ENCODE data around the gene IGF2R.
"Not testable (repeated sequence)": the region's sequence is repeated elsewhere in the genome, so short reads cannot be mapped to it uniquely, and the experiment has no call there.

The IGF2R gene

DNA sequence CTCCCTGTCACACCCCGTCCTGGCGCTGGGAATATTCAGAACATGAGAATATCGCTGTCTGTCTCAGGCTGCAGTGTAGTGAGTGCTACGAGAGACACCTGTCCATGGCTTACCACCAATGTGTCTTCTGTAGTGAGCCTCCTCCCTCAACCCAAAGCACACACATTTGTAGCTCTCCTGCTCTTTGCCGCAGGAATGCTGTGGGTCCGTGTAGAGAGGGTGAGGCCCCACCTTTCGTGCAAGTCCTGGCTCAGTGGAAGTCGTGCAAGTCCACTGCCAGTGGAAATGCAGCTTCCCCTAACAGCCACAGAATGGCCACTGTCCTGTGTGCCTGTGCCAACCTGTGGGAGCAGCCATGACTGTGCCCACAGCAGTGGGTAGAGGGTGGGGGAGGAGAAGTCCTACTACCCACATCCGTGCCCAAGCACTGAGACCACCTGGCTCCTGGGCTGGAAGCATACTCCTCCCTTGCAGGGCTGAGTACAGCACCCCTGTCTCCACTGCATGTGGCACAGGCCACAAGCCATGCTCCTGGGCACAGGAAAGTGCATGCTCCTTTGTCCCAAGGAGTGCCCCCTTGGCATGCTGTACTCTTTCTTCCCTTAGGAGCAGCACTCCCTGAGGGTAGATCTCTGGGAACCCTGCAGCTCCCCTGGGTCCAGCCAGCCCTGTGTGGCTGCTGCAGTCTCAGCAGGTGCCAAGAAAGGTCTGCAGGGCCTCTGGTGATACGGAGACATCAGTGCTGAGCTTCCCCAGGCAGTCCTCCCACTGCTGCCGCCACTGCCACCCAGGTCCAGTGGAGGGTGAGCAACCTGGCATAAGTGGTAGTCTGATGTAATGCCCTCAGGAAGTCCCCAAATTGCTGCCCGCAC, 28.0 kb downstream of the IGF2R start:
- DNase-seq (ENCODE audit: low read depth in 1 of 2, low spot score in 1 of 2), result no peak

DNA sequence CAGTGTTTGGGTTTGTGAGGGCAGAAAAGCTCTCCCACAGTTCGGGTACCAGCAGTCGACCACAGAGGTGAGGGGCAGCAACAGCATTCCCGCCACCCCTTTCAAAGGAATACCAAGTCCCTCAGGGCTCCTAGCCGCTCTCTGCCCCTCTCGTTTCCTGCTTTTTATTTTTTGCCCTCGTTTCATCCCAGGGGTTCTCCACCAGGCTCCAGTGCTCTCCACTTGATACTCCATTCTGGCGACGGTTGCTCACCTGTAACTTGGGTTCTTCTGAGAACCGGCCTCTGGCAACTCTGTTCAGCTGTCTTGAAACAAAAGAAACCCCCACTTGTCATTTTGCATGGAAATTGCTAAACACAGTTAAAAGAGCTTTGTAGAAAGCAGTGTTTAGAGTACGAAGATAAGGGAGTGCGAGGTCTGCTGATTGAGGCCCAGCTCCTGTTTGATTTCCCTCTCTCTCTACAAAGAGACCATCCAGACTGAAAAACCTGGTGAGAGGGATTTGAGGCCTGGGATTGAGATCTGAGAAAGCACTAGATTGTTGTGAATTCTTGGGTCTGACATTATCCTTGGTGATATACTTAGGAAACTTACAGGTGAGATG, 28.7 kb downstream of the IGF2R start:
- no peak for DNase-seq (ENCODE audit: low read depth in 1 of 2, low spot score in 1 of 2)

DNA sequence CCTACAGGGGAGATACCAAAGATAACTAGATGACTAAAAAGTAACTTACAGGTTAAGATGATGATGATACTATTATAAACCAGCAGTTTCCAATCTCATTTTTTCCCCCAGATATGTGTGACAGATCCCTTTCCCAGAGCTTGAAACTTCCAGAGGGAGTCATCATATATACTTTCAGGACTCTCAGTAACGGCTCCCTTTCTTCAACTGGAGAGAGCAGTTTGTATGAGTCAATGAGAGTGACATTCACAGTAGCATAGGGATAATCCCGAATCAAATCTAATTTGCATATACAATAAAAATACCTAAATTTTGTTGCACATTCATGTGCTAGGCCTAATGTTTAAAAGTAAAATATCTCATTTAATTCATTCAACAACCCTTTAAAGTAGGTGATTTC, 29.7 kb downstream of the IGF2R start:
- no peak for DNase-seq (ENCODE audit: low read depth in 1 of 2, low spot score in 1 of 2)

- DNase-seq (ENCODE audit: low read depth in 1 of 2, low spot score in 1 of 2), result no peak
Measured at GRCh38 chr6:159999240-159999671, 30.4 kb downstream of the IGF2R start.

DNA sequence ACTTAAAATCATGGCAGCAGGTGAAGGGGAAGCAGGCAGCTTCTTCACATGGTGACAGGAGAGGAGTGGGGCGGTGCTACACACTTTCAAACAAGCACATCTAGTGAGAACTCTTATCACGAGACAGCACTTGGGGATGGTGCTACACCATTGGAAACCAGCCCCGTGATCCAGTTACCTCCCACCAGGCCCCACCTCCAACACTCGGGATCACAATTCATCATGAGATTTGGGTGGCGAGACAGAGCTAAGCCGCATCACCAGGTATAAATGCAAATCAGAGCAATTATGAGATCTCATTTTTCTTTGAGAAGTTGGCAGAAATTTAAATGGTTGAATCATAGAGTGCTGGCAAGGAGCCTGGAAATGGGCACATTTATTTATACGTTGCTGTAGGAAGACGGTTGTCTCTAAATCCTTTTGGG, 31.4 kb downstream of the IGF2R start:
- DNase-seq (ENCODE audit: low read depth in 1 of 2, low spot score in 1 of 2), result no peak

GRCh38 chr6:160000893-160001427, 32.1 kb downstream of the IGF2R start:
- not testable (repeated sequence) for DNase-seq (ENCODE audit: low read depth in 1 of 2, low spot score in 1 of 2)

DNA sequence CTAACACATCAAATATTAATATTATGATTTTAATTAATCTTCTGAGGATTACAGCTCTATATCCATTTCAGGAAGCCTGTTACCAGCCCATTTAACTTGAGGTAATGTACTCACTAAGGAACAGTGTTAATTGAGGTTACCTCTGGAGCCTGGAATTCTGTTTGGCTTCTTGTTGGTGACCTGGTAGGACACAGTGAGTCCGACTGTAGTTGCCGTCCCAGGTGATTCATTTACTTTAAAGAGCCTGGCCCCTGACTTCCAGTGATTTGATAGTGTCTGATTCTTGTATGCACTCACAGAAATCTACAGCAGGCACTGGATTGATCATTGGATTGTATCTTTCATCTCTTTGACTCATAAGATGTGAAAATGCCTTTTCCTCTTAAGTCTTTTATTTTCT, 34.0 kb downstream of the IGF2R start:
- DNase-seq (ENCODE audit: low read depth in 1 of 2, low spot score in 1 of 2), result no peak

DNA sequence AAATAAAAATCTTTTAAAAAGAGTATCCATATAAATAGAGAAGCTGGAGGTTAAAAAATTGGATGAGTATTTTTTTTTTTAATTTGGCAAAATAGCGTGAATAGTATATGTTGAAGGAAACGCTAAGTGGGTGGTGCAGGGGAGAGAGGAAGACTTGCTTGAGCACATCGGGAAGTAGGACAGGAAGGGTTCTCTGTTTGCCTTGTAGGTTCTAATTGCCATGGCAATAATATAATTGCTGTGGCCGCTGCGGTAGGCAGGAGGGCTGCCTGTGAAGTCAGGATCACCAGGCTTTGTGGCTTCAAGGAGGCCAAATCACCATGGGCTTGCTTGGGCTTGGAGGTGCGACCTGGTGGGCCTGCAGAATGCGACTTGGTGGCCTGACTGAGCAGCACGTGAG, 35.1 kb downstream of the IGF2R start:
- no peak for DNase-seq (ENCODE audit: low read depth in 1 of 2, low spot score in 1 of 2)

DNA sequence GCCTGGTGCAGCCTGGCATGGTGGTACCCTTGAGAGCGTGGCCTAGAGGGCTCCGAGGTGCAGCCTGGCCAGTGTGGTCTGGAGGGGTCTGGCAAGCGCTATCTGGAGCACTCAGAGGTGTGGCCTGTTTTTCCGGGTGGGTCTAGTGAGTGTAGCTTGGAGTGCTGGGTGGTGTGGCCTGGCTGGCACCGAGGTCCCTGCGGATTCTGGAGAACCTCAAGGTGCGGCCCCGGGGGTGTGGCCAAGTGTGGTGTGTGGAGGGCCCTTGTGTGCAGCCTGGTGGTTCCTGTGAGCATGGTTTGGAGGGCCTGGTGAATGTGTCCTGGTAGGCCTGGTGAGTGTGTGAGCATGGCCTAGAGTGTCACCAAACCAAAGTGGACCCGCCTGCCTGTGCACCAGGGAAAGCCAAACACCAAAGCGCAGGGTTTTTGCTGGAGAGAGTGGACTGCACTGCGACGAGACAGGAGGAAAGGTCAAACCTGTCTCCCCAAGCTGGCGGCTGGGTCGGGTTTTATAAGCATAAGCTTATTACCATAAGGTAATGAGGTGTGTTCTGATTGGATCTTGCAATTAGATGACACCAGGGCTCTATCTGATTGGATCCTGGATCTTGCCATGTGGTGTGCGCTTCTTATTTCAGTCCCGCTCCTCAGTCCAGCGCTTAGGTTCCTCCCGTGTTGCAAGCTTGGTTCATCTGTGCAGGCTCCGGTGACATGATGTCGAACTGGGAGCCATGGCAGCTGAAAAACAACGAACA, 35.7 kb downstream of the IGF2R start:
- DNase-seq (ENCODE audit: low read depth in 1 of 2, low spot score in 1 of 2), result no peak

DNA sequence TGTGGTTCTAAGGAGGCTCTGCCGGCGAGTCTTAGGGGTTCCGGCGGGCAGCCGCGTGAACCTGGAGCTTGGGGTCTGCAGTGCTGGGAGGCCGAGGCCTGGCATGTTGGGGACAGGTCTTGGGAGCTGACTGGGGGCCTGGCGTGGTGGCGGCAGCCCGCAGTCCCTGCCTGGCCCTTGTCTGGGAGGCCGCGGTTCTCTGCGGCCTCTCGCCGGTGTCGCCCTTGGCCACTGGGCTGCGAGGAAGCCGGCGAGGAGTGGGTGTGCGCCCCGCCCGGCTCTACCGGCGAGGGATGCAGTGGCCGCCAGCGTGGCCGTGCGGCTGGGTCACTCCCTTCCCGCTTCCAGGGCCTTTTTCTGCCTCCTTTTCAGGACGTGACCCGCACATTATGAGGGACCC, 36.3 kb downstream of the IGF2R start:
- no peak for DNase-seq (ENCODE audit: low read depth in 1 of 2, low spot score in 1 of 2)

DNA sequence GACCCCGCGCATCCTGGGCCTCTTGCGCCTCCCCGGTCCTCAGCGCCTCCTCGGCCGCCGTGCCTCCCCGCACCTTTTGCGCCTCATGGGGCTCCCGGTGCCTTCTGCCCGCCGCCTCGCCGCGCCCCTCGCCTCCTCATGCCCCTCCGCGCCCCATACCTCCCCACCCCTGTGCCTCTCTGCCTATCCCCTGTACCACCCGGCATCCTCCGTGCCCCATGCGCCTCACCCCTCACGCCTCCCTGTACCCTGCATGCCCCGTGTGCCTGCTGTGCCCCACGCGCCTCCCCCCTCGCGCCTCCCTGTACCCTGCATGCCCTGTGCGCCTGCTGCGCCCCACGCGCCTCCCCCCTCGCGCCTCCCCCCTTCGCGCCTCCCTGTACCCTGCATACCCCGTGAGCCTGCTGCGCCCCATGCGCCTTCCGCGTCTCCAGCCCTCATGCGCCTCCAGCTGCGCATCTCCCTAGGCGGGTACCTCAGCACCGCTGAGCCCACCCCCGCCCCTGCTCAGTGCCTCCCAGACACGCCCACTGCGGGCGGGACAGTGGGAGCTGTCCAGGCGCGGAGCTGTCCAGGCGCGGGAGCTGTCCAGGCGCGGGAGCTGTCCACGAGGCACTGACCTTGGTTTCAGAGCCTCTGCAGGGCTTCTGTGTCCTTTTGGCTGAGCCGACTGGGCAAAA, 37.1 kb downstream of the IGF2R start:
- DNase-seq (ENCODE audit: low read depth in 1 of 2, low spot score in 1 of 2), result no peak

- DNase-seq (ENCODE audit: low read depth in 1 of 2, low spot score in 1 of 2), result no peak
Measured at GRCh38 chr6:160007145-160007544, 38.3 kb downstream of the IGF2R start.

DNA sequence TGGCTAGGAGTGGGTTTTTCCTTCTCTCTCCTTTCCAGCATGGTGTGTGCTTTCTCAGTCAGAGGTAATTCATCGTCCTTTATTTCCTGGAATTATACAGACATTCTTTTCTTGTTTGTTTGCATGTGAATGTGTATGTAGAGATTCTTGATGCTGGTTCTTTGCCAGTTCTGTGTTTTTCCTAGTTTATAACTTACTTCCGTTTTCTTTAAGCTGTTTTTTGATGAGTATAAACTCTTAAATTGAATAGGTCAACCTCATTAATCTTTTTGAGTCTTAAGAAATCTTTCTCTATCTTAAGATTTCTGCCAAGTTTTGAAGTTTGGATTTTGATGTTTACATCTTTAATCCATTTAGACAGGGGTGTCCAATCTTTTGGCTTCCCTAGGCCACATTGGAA, 38.7 kb downstream of the IGF2R start:
- DNase-seq (ENCODE audit: low read depth in 1 of 2, low spot score in 1 of 2), result no peak

DNA sequence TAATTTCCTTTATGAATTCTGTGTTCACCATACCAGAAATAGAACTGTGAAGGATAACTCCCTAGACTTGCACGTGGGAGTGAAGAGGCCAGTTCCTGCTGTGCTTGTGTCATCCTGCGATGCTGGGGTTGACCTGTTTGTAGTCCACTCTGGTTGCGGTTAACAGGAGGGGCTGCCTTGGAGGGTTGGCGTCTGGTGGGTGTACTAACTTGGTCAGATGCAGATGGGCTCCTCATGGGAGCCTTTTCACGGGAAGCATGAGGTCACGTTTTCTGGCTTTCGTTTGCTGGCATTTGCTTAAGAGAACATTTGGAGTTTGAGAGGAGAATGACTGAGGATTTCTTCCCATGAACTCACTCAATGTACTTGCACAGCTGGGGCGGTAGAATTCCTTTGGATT, 41.2 kb downstream of the IGF2R start:
- no peak for DNase-seq (ENCODE audit: low read depth in 1 of 2, low spot score in 1 of 2)

GRCh38 chr6:160013987-160014868, 45.3 kb downstream of the IGF2R start:
- DNase-seq (ENCODE audit: low read depth in 1 of 2, low spot score in 1 of 2), result no peak

GRCh38 chr6:160014869-160015182, 45.9 kb downstream of the IGF2R start:
- DNase-seq (ENCODE audit: low read depth in 1 of 2, low spot score in 1 of 2), result no peak

- DNase-seq (ENCODE audit: low read depth in 1 of 2, low spot score in 1 of 2), result no peak
Measured at GRCh38 chr6:160015778-160016684, 47.1 kb downstream of the IGF2R start.

GRCh38 chr6:160022101-160022500, 53.2 kb downstream of the IGF2R start:
- no peak for DNase-seq (ENCODE audit: low read depth in 1 of 2, low spot score in 1 of 2)

- no peak for DNase-seq (ENCODE audit: low read depth in 1 of 2, low spot score in 1 of 2)
Measured at GRCh38 chr6:160022793-160023192, 53.9 kb downstream of the IGF2R start.

All from activated CD4-positive, alpha-beta T cell treated with anti-CD3 and anti-CD28 coated beads, Interleukin-2, amount 50 U/mL, for 24 hours (primary cell).